ENCODE measurements around the gene NUP93.

The NUP93 gene

DNA sequence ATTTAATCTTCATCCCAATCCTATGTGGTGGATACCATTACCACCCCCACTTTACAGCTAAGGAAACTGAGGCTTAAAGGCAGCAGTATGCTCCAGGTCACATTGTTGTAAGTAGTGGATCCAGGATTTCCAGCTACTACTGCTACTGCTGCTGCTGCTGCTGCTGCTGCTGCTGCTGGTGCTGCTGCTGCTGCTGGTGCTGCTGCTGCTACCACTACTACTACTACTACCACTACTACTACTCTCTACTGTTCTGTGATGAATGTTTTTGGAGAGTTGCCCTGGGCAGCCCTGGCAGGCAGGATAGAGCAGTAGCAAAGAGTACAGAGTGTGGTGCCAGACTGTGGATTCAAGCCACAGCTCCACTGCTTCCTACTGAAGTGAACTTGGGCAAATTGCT lies 85.8 kb downstream of the NUP93 start:
- DNase-seq (ENCODE audit: low read depth, low spot score): no peak

DNA sequence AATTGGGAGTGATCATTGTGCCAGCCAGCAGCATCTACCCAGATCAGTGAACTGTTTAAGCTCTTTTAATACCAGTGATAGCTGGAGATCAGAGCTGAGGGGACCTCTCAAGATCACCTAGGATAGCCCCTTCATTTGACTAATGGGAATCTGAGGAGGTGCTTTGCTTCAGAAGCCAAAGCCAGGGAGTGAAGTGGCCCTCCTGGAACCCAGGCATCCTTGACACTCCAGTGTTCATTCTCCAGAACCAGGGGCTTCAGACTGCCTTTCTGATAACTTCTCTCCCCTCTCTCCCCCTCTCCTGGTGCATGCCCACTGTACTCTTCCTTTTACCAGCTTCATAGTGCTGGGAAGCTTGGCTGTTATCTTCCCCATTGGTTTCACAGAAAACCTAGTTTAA lies 87.1 kb downstream of the NUP93 start:
- no peak for DNase-seq (ENCODE audit: low read depth, low spot score)

DNA sequence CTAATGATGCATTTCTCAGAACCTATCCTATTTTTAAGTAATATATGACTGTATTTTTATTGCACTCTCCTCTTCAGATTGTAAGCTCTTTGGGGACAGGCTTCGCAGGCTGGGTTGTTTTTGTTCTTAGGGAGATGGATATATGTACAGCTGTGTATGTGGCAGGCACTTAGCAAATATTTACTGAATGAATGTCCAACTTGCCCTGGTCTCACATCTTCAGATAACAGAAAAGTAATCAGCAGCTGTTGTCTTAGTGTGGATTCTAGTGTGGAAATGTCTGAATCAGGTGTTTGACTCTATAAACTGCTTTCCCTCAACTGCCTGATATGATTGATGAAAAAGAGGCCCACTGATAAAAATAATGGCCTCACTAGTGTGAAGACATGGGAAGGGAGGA lies 88.0 kb downstream of the NUP93 start:
- DNase-seq (ENCODE audit: low read depth, low spot score): no peak

DNA sequence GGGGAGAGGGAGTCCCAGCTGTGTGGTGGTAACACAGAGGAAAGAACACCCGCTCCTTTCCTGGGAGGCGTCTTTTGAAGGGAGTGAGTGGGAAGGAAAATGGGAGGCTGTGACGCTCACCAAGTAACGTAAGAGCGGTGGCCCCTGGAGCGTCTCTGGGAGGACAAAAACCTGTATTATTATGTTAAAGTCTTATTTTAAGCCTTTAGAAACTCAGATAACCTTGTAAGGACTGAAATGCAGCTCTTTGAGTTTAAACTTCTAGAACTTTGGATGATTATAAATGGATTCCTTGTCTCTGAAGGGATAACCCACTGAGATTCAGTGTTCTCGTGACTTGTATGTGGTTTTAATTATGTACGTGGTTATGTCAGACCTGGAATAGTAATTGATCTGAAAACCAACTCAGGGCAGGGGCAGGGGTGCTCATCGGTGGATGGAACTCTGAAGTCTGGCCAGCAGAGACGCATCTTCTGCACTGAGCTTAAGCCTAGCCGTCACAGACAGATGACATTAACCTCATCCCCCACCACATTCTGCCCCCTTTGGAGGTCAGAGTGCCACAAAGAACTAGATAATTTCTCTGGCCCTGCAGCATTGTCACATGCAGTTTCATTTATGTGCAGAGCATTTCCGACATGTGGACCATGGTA lies 93.3 kb downstream of the NUP93 start:
- DNase-seq (ENCODE audit: low read depth, low spot score): no peak

DNA sequence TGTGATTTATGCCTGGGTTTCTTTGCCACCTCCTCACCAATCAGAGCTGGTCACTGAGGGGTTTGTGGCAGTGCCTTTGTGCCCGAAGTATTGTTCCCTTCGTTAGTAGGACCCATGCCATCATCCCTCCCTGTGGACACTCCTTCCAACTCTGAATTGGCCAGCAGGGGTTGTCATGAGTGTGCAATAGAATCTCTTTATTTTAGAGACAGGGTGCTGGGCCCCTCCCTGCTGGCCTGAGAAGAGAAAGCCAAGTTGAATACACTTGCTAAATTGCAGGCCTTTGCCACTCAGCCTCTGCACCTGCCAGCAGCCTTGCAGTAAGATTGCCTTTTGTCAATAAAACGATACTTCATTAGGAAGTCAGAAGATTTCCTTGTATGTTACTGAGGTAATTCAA lies 94.4 kb downstream of the NUP93 start:
- no peak for DNase-seq (ENCODE audit: low read depth, low spot score)

DNA sequence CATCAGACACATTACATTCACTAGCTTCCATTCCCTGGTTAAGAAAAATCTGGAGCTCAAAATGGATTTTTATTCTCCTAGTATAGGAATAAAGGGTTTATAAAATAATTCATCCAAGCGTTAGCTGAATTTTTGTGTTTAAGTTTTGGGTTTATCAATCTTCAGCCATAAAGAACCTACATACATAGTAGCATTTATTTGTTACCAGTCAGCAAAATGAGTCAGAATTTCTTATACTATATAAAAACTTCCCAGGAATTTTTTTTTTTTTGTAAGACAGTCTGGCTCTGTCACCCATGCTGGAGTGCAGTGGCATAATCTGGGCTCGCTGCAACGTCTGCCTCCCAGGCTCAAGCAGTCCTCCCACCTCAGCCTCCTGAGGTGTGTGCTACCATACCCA lies 94.9 kb downstream of the NUP93 start:
- DNase-seq (ENCODE audit: low read depth, low spot score): no peak

DNA sequence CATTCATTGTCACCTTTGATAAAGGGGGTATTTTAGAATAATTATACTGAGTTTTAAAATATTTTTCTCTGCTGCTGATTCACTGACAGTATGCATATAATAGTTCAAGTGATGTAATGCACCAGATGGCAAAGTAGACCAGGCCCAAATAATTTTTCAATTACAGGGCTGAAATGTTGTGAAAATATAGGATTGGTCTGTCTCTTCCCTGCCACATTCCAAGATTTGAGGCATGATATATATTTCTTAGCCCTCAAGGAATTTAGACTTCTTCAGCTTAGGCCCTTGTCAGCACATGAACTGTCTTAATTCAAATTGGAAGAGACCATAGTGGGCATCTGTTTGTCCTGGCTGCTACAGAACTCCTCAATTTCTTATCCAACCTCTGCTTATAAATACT lies 95.9 kb downstream of the NUP93 start:
- no peak for DNase-seq (ENCODE audit: low read depth, low spot score)

DNA sequence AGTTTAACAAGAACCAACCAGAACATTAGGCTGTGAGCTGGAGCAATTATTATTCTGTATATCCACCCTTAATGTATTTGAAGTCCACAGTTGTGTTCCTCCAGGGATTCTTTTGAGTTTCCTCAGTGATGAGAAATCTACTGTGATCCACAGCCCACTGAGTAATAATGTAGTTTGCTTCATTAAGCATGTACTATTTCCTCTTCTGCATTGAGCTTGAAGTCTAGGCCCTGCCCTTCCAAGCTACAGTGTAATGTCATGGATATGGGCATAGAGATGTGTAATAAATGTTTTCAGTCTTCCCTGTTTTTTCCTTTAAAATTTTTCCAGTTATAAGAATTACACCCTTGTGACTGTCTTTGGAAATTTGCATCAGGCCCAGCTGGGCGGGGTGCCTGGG lies 98.7 kb downstream of the NUP93 start:
- DNase-seq (ENCODE audit: low read depth, low spot score): no peak

DNA sequence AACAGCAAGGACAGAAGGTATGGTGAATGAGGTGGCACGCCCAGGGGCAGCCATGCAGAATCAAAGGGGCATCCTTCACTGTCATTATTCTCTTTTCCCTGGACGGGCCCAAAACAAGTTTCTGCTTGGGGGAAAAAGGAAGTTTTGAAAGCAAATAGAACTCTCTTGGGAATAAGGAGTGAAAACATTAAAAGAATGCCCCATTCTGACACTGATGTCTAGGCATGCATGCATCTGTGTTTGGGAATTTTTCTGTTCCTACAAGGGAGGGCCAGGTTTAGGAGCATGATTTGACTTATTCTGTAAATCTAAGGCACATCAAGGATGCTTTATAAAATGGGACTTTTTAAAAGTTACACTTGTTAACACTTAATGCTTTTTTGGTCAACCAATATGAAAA lies 100.7 kb downstream of the NUP93 start:
- DNase-seq (ENCODE audit: low read depth, low spot score): no peak

DNA sequence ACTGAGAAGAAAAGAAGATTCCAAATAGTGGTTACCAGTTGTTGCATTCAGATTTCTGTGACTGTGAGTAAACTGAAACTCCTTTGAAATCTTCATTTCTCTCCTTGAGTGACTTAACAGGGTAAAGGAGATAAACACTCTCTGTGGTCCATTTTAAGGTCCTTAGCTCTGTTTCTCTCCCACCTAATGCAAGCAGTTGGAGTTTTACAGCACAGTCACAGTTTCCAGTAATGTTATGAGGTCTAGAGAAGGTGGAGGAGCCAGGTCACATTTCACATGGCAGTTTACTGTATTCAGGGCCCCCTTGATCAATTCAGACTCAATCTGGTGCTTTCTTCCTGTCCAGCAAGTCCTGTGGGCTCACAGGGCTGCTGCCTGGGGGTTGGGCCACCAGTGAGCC lies 102.8 kb downstream of the NUP93 start:
- DNase-seq (ENCODE audit: low read depth, low spot score): no peak

DNA sequence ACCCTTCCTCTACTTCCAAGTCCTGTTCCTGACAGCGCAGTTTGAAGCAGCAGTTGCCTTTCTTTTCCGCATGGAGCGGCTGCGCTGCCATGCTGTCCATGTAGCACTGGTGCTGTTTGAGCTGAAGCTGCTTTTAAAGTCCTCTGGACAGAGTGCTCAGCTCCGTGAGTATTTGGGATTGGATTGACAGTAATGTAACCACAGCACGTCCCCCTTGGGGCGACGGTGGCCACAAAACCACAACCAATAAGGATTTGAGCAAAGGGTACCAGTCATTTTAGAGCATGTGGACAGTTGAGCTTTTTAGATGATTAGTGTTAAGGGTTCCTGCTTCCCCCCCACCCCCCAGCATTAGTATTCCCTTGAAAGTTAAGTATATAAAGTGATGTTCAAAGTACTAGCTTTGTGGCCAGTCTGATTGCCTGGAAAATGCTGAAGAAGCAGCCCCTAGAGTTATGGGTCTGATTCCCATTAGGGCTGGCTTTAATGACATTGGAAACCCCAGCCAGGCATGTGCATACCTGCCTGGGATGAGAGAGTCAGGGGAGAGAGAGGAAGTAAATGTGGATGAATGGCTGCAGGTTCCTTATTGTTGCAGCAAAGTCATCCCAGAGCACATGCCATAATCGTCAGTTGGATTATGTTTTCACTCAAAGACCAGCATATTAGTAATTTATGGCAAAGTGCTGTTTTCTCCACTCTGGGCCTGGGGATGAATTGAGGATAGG lies 103.5 kb downstream of the NUP93 start:
- no peak for DNase-seq (ENCODE audit: low read depth, low spot score)

DNA sequence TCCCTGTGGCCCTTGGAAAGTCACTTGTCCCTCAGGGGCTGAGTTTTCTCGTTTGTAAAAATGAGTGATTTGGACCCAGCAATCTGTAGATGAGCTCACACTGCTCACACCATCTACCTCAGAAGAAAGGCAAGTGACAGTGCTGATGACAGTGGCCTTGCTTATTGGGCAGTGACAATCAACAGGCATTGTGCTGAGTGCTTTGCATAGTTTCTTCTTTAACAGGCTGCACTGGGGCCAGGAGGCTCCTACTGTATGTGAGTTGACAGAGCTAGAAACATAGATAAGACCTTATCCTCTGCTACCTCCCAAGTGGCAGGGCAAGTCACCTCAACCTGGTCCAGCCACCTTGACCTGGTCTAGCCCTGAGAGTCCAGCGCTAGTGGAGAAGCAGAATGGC lies 105.4 kb downstream of the NUP93 start:
- DNase-seq (ENCODE audit: low read depth, low spot score): no peak

DNA sequence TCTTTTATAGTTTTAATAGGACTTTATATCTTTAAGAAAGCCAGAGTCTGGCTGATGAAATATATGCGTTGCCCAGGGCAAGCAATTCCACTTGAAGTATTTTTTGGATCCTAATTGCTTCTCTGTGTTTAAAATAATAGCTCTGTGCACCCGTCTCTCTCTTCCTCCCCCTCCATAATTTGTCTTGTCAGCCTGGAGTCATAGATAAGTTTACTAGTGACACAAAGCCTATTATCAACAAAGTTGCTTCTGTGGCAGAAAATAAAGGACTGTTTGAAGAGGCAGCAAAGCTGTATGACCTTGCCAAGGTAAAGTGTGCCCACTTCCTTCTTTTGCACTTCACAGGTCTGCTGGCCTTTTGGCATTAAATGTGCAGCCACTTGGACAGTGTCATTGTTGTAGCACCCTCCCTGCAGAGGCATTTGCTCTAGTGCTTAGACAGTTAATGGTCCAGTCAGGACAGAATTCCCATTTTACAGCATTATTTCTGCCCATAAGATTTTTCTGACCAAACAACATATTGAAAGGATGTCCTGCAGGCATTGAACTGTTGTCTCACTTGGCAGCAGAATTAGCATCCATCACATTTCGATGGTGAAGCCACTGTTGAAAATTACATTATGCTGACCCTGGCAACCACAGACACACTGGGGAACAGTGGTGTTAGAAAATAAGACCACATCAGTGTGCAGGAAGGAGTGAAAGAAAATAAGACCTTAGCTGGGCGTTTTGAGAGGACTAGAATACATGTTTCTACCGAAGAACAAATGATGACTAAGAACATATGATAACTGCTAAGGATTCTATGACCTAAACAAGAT lies 106.7 kb downstream of the NUP93 start:
- no peak for DNase-seq (ENCODE audit: low read depth, low spot score)

DNA sequence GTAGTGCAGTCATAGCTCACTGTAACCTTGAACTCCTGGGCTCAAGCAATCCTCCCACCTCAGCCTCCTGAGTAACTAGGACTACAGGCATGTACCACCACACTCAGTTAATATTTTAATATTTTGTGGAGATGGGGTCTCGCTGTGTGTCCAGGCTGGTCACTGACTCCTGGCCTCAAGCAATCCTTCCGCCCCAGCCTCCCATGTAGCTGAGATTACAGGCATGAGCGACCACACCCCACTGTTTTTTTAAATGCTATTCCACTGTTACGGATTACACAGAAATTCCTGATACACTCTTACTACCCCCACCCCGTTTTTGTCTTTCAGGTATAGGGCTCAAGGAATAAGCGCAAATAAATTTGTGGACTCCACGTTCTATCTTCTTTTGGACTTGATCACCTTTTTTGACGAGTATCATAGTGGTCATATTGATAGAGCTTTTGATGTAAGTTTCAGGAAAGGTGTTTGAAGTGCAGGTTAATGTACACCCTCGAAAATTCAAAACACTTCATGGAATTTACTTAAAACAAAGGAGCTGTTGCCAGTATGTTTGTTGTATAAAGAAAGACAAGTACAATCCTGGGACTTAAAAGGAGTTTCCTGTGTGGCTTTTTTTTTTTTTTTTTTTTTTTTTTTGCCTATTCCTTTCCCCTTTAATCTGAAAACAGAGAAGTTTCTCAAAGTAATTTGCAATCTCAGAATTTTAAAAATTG lies 108.9 kb downstream of the NUP93 start:
- DNase-seq (ENCODE audit: low read depth, low spot score): no peak

DNA sequence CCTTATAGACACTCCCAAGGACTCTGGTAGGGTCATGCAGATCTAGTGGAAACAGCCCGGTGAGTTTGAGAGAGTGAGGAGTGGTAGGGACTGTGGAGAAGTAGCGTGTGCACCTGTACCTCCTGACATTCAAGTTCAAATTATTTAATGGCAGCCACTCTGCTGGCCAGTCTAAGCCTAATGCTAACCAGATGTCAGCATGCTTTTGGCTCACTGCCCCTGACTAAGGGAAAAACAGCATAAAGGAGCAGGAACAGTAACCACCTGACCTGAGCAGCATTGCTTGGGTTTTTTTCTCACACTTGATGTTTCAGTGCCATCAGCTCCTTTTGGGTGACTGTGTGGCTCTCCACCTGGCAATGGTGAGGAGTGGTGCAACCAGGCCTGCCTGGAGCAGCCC lies 111.3 kb downstream of the NUP93 start:
- DNase-seq (ENCODE audit: low read depth, low spot score): no peak

DNA sequence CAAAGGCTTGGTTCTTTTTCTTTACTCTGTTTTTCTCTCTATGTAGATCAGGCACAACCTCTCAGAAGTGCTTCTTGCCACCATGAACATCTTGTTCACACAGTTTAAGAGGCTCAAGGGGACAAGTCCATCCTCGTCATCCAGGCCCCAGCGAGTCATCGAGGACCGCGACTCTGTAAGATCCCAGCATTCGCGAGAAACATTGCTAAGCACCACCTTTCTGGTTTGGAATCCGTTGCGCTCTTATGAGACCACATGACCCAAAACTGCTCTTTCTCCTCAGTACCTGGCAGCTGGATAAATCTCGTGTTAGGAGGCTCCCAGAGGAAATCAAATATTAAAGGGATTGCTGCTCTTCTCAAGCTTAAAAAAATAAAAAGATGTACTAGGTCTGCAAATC lies 111.7 kb downstream of the NUP93 start:
- DNase-seq (ENCODE audit: low read depth, low spot score): no peak

DNA sequence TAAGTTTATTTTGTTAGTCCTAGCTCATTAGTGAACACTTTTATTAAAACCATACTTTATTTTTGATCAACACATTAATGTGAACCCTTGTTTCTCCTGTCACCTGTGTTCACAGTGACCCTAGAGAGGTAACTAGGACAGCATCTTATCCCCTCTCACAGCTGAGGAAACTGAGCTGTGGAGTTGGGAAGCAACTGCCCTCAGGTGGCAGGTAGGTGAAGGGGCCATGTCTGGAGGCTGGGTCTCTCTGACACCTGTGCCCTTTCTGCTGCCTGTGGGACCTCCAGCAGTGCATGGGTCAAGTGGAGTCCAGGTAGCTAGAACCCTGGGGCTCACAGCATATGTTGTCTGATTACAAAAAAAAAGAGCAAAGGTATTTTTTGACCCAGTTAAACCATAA lies 112.2 kb downstream of the NUP93 start:
- no peak for DNase-seq (ENCODE audit: low read depth, low spot score)

DNA sequence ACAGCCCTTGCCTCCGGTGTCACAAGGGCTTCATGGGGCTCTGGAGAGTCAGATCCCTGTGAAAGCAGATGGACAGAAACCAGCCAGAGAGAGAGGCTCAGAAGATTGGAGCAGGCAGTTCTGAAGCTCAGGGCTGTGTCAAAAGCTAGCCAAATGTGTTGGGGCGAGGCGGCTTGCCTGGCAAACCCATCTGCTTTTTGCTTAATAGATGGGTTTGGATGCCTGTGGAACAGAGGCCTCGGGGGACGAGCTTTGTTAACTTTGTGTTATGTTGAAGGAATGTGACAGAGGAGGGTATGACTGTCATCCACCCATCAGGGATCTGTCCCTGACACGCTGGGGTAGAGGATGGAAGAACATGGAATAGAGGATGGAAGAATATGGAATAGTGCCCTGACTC lies 114.1 kb downstream of the NUP93 start:
- no peak for DNase-seq (ENCODE audit: low read depth, low spot score)

DNA sequence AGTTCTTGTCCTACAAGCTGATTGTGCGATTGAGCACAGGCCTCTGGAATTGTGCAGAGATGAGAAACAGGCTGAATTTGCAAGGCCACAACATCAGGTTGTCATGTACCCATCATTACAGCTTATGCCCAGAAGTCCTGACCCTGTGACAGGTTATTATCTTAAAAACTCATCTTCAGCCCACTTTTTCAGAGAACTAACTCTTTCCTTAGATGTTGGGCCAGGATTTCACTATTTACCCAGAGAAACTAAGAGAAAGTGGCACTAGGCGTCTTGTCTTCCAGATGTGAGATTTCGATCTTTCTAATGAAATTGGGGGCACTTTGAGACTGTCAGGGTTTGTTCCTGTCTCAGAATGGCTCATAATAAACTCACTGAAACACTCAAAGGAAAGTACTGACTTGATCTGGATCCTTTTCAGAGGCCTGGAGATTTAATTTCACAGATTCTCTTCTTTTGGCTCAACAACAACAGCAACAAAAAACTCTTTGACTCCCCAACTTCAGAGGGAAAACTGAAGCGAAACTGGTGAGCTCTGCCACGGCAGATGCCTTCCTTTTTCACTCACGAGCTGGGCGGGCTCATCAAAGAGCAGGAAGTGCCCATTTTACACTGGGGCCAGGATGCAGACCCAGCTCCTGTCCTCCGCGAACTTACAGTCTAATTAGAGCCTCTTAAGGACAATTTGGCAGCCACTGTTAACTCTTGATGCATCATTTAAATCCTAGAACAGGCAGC lies 117.4 kb downstream of the NUP93 start:
- DNase-seq (ENCODE audit: low read depth, low spot score): no peak

DNA sequence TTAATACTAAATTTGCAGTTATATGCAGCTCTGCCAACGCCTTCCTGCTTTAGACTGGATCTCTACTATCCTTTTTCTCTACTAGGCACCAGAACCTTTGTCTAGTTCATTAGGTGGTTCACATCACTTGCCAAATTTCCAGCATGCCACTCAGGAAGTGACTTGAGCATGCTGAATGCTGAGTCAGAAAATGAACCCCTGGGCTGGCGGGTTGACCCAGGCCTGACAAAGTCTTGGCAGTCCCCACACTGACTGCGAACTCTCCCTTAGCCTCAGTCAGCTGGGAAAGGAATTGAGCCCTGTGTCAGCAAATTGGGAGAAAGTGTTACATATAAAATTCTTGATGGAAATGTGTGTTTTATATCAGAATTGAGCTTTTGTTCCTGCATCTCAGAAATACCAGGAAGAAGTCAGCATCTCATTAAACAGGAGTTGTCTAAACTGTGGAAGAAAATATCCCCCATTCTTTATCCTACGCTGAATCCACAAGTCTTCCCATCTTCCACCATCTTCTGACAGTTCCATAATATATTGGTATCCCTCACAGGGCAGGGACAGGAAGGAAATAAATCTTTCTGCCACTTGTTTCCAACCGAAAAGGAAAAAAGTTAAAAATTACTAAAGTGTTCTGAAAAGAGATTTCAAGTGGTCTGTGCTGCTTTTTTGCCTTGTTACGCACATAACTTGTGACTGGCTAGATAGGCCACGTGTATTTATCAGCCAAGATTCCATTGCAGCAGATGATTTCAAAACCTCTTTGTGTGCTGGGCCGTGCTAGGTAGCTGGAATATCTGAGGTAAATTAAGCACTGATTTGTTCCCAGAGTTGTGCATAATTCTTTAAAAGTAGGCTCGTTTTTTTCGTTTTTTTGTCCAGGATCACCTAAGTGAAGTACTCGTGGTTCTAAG lies 118.4 kb downstream of the NUP93 start:
- no peak for DNase-seq (ENCODE audit: low read depth, low spot score)
